Lung (tissue), 12 donors: ENCODE measurements around the gene CLK1. TPM values are rescaled to one million over a fixed set of nuclear protein-coding genes. Genes with fewer than 3 reads are reported as not detected.

Experiments
- ATAC-seq: fragments of 200-7000 bp; cut with Tn5 transposase; one replicate; pipeline ENCODE4 v1.9.1; 2020; ENCODE audit warnings: moderate number of reproducible peaks; ENCODE audit not compliant: insufficient read depth, low FRiP score
- DNase-seq, 3 donors: peaks; one replicate each; pipeline ENCODE4 v3.0.0-alpha.2; 2013 to 2017
- H3K27ac ChIP-seq, 2 donors: one replicate each; pipeline ENCODE4 v1.5.1; 2013; ENCODE audit warnings: mild to moderate bottlenecking in 2 of 2, moderate library complexity in 2 of 2, control low read depth in 1 of 2, inconsistent platforms in 1 of 2, low read depth in 1 of 2, low read length in 1 of 2
- H3K27me3 ChIP-seq, 3 donors: one replicate each; pipeline ENCODE4 v1.5.1; 2013; ENCODE audit warnings: low read length in 2 of 3; ENCODE audit not compliant: control insufficient read depth in 3 of 3, insufficient read depth in 3 of 3
- H3K36me3 ChIP-seq, 4 donors: one replicate each; pipeline ENCODE4 v1.5.1; 2013; ENCODE audit warnings: low read length in 4 of 4, mild to moderate bottlenecking in 1 of 4, moderate library complexity in 1 of 4; ENCODE audit not compliant: control insufficient read depth in 4 of 4, insufficient read depth in 4 of 4
- H3K4me1 ChIP-seq, 5 donors: one replicate each; pipeline ENCODE4 v1.5.1; 2013; ENCODE audit warnings: low read length in 5 of 5, mild to moderate bottlenecking in 2 of 5, moderate library complexity in 1 of 5; ENCODE audit not compliant: control insufficient read depth in 5 of 5, insufficient read depth in 5 of 5
- H3K4me3 ChIP-seq: one replicate; pipeline ENCODE4 v1.5.1; 2013; ENCODE audit warnings: mild to moderate bottlenecking, control low read depth, moderate library complexity
- H3K9ac ChIP-seq, 2 donors: one replicate each; pipeline ENCODE4 v1.5.1; 2013; ENCODE audit warnings: low read length in 2 of 2, control low read depth in 1 of 2; ENCODE audit not compliant: insufficient read depth in 1 of 2
- H3K9me3 ChIP-seq, 4 donors: one replicate each; pipeline ENCODE4 v1.5.1; 2013; ENCODE audit warnings: low read length in 3 of 4, mild to moderate bottlenecking in 1 of 4, moderate library complexity in 1 of 4; ENCODE audit not compliant: control insufficient read depth in 4 of 4, insufficient read depth in 3 of 4
- CTCF ChIP-seq: IDR thresholded peaks from 2 replicates; pipeline ENCODE4 v1.5.1; 2012; ENCODE audit warnings: mild to moderate bottlenecking; ENCODE audit errors: control extremely low read depth, extremely low read depth
- WGBS, 2 donors: extraction: QIAGEN DNeasy Blood & Tissue Kit; methylation state at CpG; one replicate each; pipeline ENCODE4 v1.1.7; 2013; 5-methylcytosine and 5-hydroxymethylcytosine counted together
- polyA plus RNA-seq, 2 donors: library from polyadenylated mRNA; stranded (reverse); fragments of 200-250 nt; gene quantifications; one replicate each; pipeline ENCODE4 v1.2.1, GENCODE V29; 2013
- total RNA-seq, 2 donors: library from RNA; depleted of rRNA in 1 of 2; stranded (reverse); fragments of >200 nt in 1 of 2; gene quantifications; one replicate each; pipeline ENCODE4 v1.2.1, GENCODE V29; 2014 to 2021
- donor health status: control.
- donor health status: control.
- donor health status: Bipolar disorder and iron deficiency.
- donor health status: healthy.
- donor health status: DM: yes; HTN: yes; CAD: no.

Gene CLK1
- total and polyA plus RNA-seq, 4 donors: 69.1 to 528 (median 300) TPM

- 87 to 90% methylated on average over 10 of the region's 10 CpGs for WGBS, 2 donors
- no peak for TF ChIP-seq CTCF
- Histone ChIP-seq H3K4me1 (no peaks in the 10 kb centered on the region), H3K9me3 (no peaks in the 10 kb centered on the region), H3K27ac (no peak overlapping the region), H3K36me3 (no peaks in the 10 kb centered on the region), H3K4me3 (no peak overlapping the region), H3K9ac (no peak overlapping the region), H3K27me3 (no peaks in the 10 kb centered on the region)
- ATAC-seq (no peak), DNase-seq (no peak)
Measured at GRCh38 chr2:200845669-200846325, 18.7 kb downstream of the CLK1 start.

DNA sequence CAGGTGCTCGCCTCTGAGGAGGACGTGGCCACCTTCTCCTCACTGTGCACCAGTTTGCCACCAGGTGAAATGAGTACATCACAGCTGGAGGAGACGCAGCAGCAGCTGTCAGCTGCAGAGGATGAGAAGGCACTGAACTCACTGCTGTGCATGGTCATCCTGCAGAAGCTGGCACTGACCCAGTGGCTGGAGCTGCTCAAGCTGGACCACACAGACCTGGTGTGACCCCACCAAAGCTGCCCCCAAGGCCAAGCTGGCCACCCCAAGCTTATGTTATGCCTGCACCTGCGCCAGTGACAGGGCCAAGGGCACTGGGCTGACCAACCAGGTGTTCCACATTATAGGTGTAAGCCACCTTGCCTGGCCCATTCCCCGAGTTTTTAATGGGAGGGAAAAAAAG is 19.3 kb downstream of the CLK1 start:
- Histone ChIP-seq H3K9me3 (no peaks in the 10 kb centered on the region), H3K27ac (no peak overlapping the region), H3K4me3 (no peak overlapping the region), H3K4me1 (no peaks in the 10 kb centered on the region), H3K9ac (no peak overlapping the region), H3K27me3 (no peaks in the 10 kb centered on the region), H3K36me3 (no peaks in the 10 kb centered on the region)
- 92 to 96% methylated on average over 5 of the region's 5 CpGs for WGBS, 2 donors
- TF ChIP-seq CTCF: no peak
- no peak for ATAC-seq
- DNase-seq: no peak

DNA sequence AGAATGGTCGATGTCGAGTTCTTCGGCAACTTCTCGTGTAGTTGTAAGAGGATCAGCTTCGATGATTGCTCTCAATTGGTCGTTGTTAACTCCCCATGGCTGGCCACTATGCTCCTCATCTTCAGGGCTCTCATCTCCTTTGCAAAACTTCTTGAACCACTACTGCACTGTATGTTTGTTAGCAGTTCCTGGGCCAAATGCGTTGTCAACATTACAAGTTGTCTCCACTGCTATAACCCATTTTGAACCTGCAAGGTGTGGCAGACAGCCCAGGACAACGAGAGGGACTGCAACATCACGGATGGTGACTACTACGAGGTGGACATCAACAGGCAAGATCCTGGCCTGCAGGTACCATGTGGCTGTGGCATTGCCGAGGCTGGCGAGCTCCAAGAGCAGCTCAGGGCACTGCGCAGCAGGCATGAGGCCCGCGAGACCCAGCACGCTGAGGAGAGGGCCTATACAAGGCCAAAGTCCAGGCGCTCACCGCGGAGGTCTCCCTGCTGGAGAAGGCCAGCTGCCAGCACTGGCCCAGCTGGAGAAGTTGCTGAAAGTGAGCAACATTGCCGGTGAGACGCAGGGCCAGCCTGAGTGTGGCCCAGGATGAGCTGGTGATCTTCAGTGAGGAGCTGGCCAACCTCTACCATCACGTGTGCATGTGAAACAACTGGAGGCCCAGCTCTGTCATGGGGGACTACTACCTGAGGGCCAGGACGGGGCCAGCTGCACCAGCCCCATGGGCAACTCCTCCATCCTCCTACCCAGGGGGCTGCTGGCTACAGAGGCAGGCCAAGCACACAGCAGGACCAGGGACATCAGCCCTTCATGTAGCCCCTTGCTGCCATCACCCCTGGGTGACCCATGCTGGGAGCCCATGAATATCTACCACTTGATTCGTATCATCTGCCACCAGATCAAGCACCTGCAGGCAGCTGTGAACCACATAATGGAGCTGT is 20.2 kb downstream of the CLK1 start:
- ATAC-seq (no peak), DNase-seq (no peak)
- H3K9me3 ChIP-seq: no peaks in the 10 kb centered on the region
- no peak overlapping the region for H3K9ac ChIP-seq
- no peak for TF ChIP-seq CTCF
- 94 to 96% methylated on average over 24 of the region's 24 CpGs for WGBS, 2 donors
- H3K4me3 ChIP-seq: no peak overlapping the region
- H3K4me1 ChIP-seq: no peaks in the 10 kb centered on the region
- no peaks in the 10 kb centered on the region for H3K27me3 ChIP-seq
- H3K36me3 ChIP-seq: no peaks in the 10 kb centered on the region
- no peak overlapping the region for H3K27ac ChIP-seq
